Epithelial cell of proximal tubule (primary cell): ENCODE measurements around the gene ZBTB7A. TPM values are rescaled to one million over a fixed set of nuclear protein-coding genes. Genes with fewer than 3 reads are reported as not detected.
A peak's percentile ranks its signal among the peaks of the same experiment; 100 is the strongest.

Experiments
- DNase-seq: peaks from one replicate; pipeline ENCODE4 v3.0.0-alpha.2; 2011; ENCODE audit warnings: low read depth
- H3K4me3 ChIP-seq: 2 replicates; pipeline ENCODE4 v1.5.1; 2011; ENCODE audit warnings: low read depth, mild to moderate bottlenecking, low read length
- total RNA-seq: library from RNA; depleted of rRNA; stranded (reverse); fragments of >200 nt; gene quantifications from 2 replicates; pipeline ENCODE4 v1.2.3, GENCODE V29; 2015
- TF ChIP-seq, protein P1 (sequence below): conservative IDR thresholded peaks from 2 replicates; pipeline ENCODE4 v1.5.1; 2012; ENCODE audit warnings: low read depth, mild to moderate bottlenecking, low read length

Gene ZBTB7A
- total RNA-seq, 1 donor from 2014 or later: 22.1 TPM

DNA sequence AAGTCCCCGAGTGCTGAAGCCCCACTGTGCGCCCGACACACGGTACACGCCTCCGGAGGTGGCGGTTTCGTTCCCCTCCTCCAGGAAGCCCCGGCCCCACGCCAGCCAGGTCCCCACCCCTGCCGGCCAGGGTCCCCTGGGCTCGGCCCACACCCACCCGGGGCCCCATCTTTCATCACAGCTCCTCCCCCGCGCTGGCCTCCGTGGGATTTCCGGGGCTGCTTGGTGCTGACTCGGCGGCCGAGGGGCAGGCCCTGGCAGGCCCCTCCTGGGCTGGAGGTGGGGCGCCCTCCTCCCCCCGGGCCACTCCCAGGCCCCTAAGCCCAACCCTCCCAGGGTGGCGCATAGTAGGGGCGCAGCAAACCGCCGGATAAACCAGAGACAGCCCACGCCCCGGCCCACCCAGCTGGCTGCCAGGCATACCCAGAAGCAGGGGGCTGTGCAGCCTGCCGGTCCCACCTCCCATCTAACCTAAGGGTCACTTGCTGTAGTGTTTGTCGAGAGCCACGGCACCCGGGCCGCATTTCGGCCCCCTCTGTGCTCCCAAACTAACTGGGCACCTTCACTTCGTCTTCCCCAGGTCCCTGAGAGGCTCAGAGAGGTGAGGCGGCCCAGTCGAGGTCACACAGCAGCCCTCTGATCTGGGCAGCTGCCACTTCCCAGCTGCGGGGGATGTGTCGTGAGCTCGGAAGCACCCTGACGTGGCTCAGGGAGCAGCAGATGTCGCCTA lies 6.6 kb downstream of the ZBTB7A start:
- no peak for DNase-seq
- peak overlapping the region; percentile 56 for H3K4me3 ChIP-seq
- TF ChIP-seq, protein P1, sequence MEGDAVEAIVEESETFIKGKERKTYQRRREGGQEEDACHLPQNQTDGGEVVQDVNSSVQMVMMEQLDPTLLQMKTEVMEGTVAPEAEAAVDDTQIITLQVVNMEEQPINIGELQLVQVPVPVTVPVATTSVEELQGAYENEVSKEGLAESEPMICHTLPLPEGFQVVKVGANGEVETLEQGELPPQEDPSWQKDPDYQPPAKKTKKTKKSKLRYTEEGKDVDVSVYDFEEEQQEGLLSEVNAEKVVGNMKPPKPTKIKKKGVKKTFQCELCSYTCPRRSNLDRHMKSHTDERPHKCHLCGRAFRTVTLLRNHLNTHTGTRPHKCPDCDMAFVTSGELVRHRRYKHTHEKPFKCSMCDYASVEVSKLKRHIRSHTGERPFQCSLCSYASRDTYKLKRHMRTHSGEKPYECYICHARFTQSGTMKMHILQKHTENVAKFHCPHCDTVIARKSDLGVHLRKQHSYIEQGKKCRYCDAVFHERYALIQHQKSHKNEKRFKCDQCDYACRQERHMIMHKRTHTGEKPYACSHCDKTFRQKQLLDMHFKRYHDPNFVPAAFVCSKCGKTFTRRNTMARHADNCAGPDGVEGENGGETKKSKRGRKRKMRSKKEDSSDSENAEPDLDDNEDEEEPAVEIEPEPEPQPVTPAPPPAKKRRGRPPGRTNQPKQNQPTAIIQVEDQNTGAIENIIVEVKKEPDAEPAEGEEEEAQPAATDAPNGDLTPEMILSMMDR: no peak

DNA sequence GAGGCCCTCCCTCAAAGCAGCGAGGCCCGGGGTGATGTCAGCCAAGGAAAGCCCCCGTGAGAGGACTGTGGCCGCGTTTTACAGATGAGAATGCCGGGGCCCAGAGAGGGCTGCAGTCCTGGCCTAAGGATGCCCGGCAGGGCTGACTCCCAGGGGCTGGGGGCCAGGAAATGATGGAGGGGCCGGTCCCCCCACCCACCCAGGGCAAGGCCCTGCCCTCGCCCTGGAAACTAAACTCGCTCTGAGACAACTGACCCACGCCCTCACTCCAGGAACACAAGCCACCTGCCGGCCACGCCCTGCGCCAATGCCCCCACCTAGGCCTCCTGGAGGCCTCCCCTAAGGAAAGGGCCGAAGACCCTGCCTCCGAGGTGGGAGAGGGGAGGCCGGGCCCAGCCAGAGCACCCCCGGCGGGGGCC lies 7.2 kb downstream of the ZBTB7A start:
- no peak overlapping the region for H3K4me3 ChIP-seq
- no peak for DNase-seq
- TF ChIP-seq, protein P1: no peak

DNA sequence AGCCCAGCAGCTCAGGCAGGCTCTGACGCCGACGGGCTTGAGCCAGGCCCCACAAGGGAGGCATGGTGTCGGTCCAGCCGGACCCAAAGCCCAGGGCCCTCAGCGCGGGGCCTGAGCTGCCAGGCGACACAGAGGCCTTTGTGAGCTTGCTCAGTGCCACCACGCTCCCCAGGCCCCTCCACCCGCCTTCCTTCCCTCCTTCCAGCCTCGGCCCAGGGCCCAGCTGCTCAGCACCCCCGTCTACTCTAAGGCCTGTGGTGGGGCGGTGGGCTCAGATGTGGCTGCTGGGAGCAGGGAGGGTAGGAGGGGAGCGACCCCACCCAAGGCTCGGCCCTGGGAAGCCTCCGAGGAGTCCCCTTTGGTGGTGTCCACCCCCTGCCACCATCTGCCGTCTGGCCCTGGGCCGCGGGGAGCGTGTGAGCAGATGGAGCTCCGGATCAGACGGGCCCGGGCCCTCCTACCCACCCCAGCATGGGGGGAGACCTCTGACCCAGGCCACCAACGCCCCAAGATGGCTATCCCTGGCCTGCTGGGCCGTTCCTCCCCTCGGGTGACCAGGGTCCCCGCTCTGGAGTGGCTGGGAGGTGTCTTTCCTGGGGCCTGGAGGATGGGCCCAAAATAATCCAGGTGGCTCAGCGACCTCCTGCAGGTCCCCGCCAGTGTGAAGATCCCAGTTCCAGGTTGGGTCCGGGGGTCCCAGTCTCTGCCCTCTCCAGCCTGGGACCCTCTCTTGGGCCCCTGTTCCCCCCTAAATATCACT lies 7.8 kb downstream of the ZBTB7A start:
- TF ChIP-seq, protein P1: no peak
- peak overlapping the region; percentile 21 for H3K4me3 ChIP-seq
- no peak for DNase-seq

DNA sequence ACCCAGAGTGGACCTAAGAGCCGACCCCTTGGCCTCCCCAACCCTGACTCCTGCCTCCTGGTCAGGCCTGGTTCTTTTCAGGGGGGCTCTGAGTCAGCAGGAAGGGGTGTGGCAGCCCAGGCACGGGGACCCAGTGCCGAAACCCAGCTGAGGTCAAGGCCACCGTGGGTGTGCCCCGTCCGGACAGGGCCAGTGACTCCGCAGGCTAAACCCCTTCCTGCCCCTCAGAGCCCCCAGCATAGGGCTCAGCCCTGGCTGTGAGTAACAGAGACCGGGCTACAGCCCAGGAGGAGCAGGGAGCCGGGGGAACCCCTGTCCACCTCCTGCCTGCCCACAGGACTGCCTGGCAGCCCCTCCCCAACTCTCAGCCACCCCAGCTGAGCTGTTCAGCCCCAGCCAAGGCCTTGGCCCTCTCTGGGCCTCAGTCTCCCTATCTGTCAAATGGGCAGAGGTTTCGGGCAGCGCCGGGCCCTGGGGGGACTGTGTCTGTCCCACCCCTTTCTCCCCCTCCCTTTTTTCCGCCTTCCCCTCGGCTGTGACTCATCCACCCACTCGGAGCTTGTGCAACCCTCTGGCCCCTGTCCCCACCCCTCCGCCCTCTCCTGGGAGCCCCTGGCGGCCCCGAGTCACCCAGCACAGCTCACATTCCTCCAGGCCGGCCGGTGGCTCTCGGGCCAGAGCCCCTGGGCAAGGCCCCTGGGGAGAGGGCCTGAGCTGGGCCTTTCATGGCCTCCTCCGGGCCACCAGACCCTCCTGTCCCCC lies 8.6 kb downstream of the ZBTB7A start:
- DNase-seq: peak; percentile 19
- TF ChIP-seq, protein P1: peak; percentile 27
- peak overlapping the region; percentile 21 for H3K4me3 ChIP-seq

DNA sequence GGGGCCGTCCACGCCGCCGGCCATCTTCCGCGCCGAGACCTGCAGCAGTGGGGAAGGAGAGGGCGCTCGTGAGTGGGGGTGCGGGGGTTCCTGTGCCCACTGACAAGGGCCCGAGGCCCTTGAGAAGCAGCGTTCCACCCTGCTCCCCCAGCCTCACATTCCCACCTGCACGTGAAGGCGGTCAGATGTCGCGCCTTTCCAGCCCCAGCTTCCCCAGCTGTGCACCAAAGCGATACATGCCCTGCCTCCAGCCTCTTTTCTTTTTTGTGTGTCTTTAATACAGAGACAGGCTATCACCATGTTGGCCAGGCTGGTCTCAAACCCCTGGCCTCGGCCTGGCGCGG lies 11.5 kb downstream of the ZBTB7A start:
- TF ChIP-seq, protein P1: no peak
- H3K4me3 ChIP-seq: no peak overlapping the region
- DNase-seq: no peak

DNA sequence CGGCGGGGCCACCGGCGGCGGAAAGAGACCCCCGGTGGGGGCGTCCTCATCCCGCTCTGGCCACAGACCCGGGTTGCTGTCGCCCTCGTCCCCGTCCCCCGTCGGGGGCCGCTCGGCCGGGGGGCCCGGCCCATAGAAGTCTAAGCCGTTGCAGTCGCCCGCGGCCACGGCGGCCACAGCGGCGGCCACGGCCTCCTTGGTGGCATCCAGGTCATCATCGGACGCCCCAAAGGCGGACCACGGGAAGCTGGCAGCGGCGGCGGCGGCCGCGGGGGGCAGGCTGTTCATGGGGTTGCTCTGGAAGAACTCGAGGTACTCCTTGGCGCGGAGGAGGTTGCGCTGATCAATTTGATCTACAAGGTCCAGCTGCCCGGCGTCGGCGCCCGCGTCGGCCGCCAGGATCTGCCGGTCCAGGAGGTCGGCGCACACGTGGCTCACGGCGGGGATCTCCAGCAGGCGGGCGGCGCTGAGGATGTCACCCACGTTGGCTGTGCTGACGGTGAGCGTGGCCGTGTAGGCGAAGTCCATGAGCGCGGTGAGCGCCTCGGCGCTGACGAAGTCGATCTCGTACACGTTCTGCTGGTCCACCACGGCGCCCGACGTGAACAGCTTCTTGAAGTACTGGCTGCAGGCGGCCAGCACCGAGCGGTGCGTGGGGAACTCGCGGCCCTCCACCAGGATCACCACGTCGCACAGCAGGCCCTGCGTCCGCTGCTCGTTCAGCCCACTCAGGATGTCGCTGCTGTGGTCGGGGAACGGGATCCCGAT lies 12.1 kb downstream of the ZBTB7A start:
- TF ChIP-seq, protein P1: no peak
- H3K4me3 ChIP-seq: no peak overlapping the region
- DNase-seq: no peak
